Keratinocyte (primary cell): ENCODE data around the gene DST. TPM values are rescaled to one million over a fixed set of nuclear protein-coding genes. Genes with fewer than 3 reads are reported as not detected.

ENCODE experiments used
- DNase-seq: peaks from one replicate; pipeline ENCODE4 v3.0.0-alpha.2; 2011; ENCODE audit warnings: low read depth, missing footprints, low spot score
- FAIRE-seq: peaks from 2 replicates; lab custom pipeline; 2011; peaks lifted over from hg19 to GRCh38; lab: Jason Lieb, UNC
- H2AFZ ChIP-seq: 2 replicates; pipeline ENCODE4 v1.6.0; 2012; ENCODE audit warnings: low read length, control low read depth, inconsistent platforms; ENCODE audit not compliant: control insufficient read depth
- H3K27ac ChIP-seq: 2 replicates; pipeline ENCODE4 v1.5.1; 2011; ENCODE audit warnings: low read length; ENCODE audit not compliant: control insufficient read depth, insufficient read depth
- H3K27me3 ChIP-seq: 3 replicates; pipeline ENCODE4 v1.6.0; 2011; ENCODE audit warnings: low read length; ENCODE audit not compliant: control insufficient read depth, insufficient read depth; ENCODE audit errors: extremely low read depth
- H3K36me3 ChIP-seq, 2 experiments: 2 replicates in 1 of 2; 3 replicates in 1 of 2; pipeline ENCODE4 v1.5.1; 2011; ENCODE audit warnings: low read length in 2 of 2, mild to moderate bottlenecking in 1 of 2; ENCODE audit not compliant: control insufficient read depth in 2 of 2, insufficient read depth in 2 of 2; ENCODE audit errors: extremely low read depth in 1 of 2
- H3K4me1 ChIP-seq: 3 replicates; pipeline ENCODE4 v1.5.1; 2011; ENCODE audit warnings: low read length; ENCODE audit not compliant: control insufficient read depth, insufficient read depth; ENCODE audit errors: extremely low read depth
- H3K4me2 ChIP-seq: 3 replicates; pipeline ENCODE4 v1.6.0; 2011; ENCODE audit warnings: low read depth, low read length; ENCODE audit not compliant: control insufficient read depth, insufficient read depth; ENCODE audit errors: extremely low read depth
- H3K4me3 ChIP-seq, 3 experiments: fragments of 200-600 bp in 1 of 3; sonication (generic) in 1 of 3; 2 replicates in 2 of 3; 3 replicates in 1 of 3; pipeline ENCODE4 v1.5.1; 2011 to 2016; ENCODE audit warnings: low read length in 3 of 3, mild to moderate bottlenecking in 3 of 3, control low read depth in 2 of 3, inconsistent platforms in 1 of 3, low read depth in 1 of 3, mixed read lengths in 1 of 3, mixed run types in 1 of 3, moderate library complexity in 1 of 3; ENCODE audit not compliant: control insufficient read depth in 2 of 3, insufficient read depth in 2 of 3; ENCODE audit errors: extremely low read depth in 1 of 3
- H3K79me2 ChIP-seq: 2 replicates; pipeline ENCODE4 v1.6.0; 2012; ENCODE audit warnings: low read length; ENCODE audit not compliant: control insufficient read depth, insufficient read depth
- H3K9ac ChIP-seq: 3 replicates; pipeline ENCODE4 v1.6.0; 2011; ENCODE audit warnings: low read length; ENCODE audit not compliant: control insufficient read depth, insufficient read depth; ENCODE audit errors: extremely low read depth
- H3K9me1 ChIP-seq: 3 replicates; pipeline ENCODE4 v1.6.0; 2011; ENCODE audit warnings: low read length; ENCODE audit not compliant: control insufficient read depth, insufficient read depth; ENCODE audit errors: extremely low read depth
- H3K9me3 ChIP-seq: 2 replicates; pipeline ENCODE4 v1.5.1; 2012; ENCODE audit warnings: low read depth, low read length; ENCODE audit not compliant: control insufficient read depth
- H4K20me1 ChIP-seq: 3 replicates; pipeline ENCODE4 v1.6.0; 2011; ENCODE audit warnings: low read length; ENCODE audit not compliant: control insufficient read depth, insufficient read depth; ENCODE audit errors: extremely low read depth
- EZH2 ChIP-seq: IDR thresholded peaks from one replicate; pipeline ENCODE4 v1.6.1; 2012; ENCODE audit warnings: inconsistent platforms, mild to moderate bottlenecking, low read length, moderate library complexity
- dilution Hi-C: fragments of 300-500 bp; cut with MboI; formaldehyde crosslinking; loops from one replicate; pipeline ENCODE4 v1.7.0; 2020; ENCODE audit warnings: low sequenced_read_pairs; ENCODE audit not compliant: extremely low pct_ligation_motif_present
- polyA plus RNA-seq, 5 experiments: library from polyadenylated mRNA; depleted of rRNA in 3 of 5; stranded (reverse) in 3 of 5; stranded (forward) in 1 of 5; unstranded in 1 of 5; fragments of >200 nt; gene quantifications; 1 replicate in 1 of 5; 2 replicates in 3 of 5; 3 replicates in 1 of 5; pipeline versions ENCODE4 v1.2.1 to v1.2.3, GENCODE V29; 2011 to 2012; ENCODE audit warnings: missing spikeins in 2 of 5, low read depth in 1 of 5, low replicate concordance in 1 of 5
- TF ChIP-seq, protein P1 (sequence below), 3 experiments: IDR thresholded peaks in 1 of 3; conservative IDR thresholded peaks in 1 of 3; optimal IDR thresholded peaks in 1 of 3; 2 replicates in 2 of 3; 3 replicates in 1 of 3; pipeline versions ENCODE3 to v1.5.1; 2011; ENCODE audit warnings: low read length in 3 of 3, mild to moderate bottlenecking in 3 of 3, moderate library complexity in 2 of 3, control low read depth in 1 of 3, inconsistent platforms in 1 of 3; ENCODE audit not compliant: insufficient read depth in 2 of 3; ENCODE audit errors: extremely low read depth in 1 of 3

Gene DST
- polyA plus RNA-seq, 1 donor (not counting 4 experiments of a cell fraction or from before 2014, with no cell fraction given), result 455 TPM

DNA sequence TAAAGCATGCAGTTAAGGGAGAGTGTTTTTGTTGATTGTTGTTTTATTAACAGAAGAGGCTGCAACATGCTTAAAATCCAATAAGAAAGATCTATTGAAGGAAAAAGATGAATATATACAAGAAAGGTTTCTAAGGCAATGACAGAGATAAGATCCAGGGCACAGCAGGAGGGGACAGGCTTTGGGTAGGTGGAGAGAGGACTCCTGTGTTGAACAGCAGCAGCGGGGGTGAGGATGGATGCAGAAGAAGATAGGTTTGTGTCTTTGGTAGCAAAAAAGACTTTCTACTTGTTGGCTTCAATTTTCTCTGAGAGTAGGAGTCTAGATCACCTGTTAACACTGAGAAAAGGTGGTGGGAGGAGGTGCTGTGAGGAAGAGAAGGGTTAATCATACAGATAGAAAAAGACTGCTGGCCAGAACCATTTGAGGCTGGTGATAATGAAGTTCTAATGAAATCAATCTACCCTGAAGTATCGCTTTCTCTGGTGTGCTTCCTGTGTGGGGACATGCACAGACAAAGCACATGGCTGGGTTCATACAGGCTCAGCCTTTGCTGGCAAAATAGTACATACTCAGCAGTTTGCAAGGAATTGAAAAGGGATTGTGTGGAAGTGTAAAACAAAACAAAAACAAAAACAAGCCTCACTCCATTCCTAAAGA, 17.2 kb upstream of the DST start:
- no peak for DNase-seq

DNA sequence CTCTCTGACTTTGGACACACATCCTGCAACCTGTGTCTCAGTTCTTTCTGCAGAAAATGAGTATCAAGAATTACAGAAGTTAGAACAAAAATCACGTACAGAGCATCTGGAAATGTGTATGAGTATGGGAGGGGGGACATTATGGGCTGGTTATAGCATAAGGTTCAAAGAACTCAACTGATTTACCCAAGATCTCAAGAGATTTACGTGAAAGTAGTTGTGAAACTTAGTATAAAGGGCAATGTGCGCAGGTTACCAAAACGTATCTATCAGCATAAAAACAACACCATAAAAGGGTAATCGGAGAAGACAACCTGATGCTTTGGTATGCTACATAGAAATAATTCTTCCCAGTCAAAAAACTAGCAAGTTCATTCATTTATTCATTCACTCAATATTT, 15.6 kb upstream of the DST start:
- Histone ChIP-seq H3K4me1 (peaks cover 77% of the 10 kb centered on the region), H4K20me1 (no peaks in the 10 kb centered on the region), H3K9me3 (no peaks in the 10 kb centered on the region), H3K9ac (no peak overlapping the region), H3K36me3 (no peaks in the 10 kb centered on the region), H3K9me1 (no peaks in the 10 kb centered on the region), H3K4me2 (no peak overlapping the region), H2AFZ (no peak overlapping the region), H3K27ac (no peak overlapping the region), H3K4me3 (no peak overlapping the region), H3K27me3 (no peaks in the 10 kb centered on the region), H3K79me2 (no peaks in the 10 kb centered on the region)
- TF ChIP-seq EZH2, result no peak
- TF ChIP-seq, protein P1, sequence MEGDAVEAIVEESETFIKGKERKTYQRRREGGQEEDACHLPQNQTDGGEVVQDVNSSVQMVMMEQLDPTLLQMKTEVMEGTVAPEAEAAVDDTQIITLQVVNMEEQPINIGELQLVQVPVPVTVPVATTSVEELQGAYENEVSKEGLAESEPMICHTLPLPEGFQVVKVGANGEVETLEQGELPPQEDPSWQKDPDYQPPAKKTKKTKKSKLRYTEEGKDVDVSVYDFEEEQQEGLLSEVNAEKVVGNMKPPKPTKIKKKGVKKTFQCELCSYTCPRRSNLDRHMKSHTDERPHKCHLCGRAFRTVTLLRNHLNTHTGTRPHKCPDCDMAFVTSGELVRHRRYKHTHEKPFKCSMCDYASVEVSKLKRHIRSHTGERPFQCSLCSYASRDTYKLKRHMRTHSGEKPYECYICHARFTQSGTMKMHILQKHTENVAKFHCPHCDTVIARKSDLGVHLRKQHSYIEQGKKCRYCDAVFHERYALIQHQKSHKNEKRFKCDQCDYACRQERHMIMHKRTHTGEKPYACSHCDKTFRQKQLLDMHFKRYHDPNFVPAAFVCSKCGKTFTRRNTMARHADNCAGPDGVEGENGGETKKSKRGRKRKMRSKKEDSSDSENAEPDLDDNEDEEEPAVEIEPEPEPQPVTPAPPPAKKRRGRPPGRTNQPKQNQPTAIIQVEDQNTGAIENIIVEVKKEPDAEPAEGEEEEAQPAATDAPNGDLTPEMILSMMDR (optimal IDR thresholded peaks at IDR 0.05 in 1 of 3, IDR thresholded peaks at IDR 0.05 in 1 of 3, conservative IDR thresholded peaks at IDR 0.05 in 1 of 3; ENCODE audit: extremely low read depth in 1 of 3, insufficient read depth in 2 of 3, low read length in 3 of 3), result no peak
- dilution Hi-C loops, result no loop called here
- DNase-seq (no peak), FAIRE-seq (peak; percentile 41)

More for the DNA sequence above, 17.2 kb upstream of the DST start:
- Histone ChIP-seq H3K79me2 (no peaks in the 10 kb centered on the region), H3K4me1 (peaks cover 85% of the 10 kb centered on the region), H3K9ac (peak overlapping the region; percentile 76), H3K27ac (peak overlapping the region; percentile 97), H3K9me3 (no peaks in the 10 kb centered on the region), H3K4me3 (peak overlapping the region in 2 of 3 experiments; percentile 8 to 47), H3K36me3 (no peaks in the 10 kb centered on the region), H2AFZ (peak overlapping the region; percentile 58), H3K9me1 (no peaks in the 10 kb centered on the region), H3K27me3 (no peaks in the 10 kb centered on the region), H4K20me1 (no peaks in the 10 kb centered on the region), H3K4me2 (peak overlapping the region; percentile 90)
- dilution Hi-C loops, result no loop called here
- TF ChIP-seq, protein P1 (optimal IDR thresholded peaks at IDR 0.05 in 1 of 3, IDR thresholded peaks at IDR 0.05 in 1 of 3, conservative IDR thresholded peaks at IDR 0.05 in 1 of 3; ENCODE audit: extremely low read depth in 1 of 3, insufficient read depth in 2 of 3, low read length in 3 of 3), result no peak
- no peak for TF ChIP-seq EZH2
- FAIRE-seq, result peak; percentile 93
